SW 1271 (cell line): ENCODE measurements around the gene ZFP1.
"Not testable (repeated sequence)": the region's sequence is repeated elsewhere in the genome, so short reads cannot be mapped to it uniquely, and the experiment has no call there.

ENCODE experiments used
- DNase-seq, 2 experiments: peaks; one replicate each; lab custom pipeline; 2025; lab: John Stamatoyannopoulos, UW

The ZFP1 gene

DNA sequence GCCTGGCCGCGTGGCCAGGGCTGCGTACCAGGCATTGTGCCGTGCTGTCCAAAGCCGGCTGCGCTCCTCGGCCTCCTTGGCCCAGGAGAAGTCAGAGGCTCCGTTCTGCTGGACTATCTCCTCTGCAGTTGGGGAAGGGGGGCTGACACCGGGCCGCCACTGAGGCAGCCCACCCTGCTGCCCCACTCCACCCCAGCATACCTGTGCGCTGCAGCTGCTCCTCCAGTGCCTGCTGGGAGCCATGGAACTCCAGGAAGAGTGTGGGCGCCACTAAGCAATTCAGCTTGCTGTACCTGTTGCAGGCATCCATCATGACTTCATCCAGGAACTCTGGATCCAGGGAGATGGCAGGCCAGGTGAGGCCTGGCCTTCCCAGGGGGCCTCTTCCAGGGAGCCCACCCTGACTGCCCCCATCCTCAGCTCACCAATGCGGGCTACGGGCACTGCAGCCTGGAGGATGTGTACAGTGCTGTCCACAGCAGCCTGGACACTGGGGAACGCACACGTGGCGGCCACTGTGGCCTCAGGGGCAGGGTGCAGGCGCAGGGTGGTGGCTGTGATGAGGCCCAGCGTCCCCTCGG lies 34.7 kb upstream of the ZFP1 start:
- no peak for DNase-seq

DNA sequence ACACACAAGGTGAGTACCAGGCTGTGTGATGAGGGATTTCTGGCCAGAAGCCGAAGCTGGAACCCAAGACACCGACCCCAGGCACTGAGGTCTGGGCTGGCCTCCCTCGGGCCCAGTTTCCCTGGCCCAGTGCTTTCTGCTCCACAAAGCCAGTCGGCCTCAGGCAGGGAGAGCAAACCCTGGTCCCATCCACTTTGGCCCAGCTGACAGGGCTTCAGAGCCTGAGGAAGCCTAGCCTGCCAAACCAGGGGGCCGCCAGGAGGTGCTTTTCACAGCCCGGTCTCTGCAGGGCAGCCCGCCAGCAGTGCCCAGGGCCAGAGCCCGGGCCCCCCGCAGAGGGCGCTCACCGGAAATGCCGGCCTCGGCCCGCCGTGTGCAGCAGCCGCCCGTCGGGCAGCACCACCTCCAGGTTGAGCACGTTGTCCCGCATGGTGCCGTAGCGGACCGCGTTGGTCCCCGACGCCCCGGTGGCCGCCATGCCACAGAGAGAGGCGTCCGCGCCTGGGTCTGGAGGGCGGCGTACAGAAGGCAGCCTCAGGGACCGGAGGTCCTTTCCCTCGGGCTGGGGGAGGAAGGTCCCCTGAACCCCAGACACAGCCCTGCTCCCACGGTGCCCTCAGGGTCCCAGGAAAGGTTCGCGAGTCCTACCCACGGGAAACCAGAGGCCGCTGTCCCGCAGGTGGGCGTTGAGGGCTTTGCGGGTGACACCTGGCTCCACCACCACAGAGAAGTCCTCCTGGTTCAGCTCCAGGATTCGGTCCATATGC lies 34.0 kb upstream of the ZFP1 start:
- DNase-seq = no peak

DNA sequence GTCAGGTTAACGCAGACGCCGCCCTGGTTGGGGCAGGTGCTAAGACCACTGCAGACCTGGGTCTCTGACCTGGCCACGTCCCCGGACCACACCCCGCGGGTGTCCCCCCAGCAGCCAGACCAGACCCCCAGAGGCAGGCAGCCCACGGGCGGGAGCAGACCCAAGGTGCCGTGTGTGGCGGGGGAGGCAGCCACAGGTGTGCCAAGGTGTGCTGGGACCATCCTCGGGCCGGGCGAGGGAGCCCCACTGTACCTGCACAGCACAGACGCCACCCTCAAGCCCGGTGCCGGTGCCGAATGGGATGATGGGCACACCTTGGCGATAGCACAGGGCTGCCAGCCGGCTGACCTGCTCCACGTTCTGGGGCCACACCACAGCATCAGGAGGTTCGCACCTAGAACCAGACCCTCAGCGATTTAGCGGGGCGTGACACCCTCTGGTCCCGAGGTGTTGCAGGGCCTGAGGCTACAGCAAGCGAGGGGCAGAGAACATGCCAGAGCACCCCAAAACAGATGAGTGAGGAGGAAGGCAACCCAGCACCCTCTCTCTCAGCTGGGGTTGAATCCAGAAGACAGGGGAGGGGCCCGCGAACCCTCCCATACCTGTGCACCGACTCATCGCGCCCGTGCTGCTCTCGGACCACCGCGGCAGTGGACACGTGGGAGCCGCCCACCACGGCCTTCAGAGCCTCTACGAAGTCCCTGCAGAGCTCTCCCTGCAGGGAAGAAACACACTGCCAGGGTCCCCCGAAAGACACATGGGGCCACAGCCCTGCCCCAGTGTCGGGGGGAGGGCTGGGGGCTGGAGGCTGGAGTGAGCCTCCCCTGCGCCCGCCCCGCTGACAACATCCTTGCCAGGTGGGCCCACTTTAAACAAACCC lies 33.1 kb upstream of the ZFP1 start:
- DNase-seq = no peak

DNA sequence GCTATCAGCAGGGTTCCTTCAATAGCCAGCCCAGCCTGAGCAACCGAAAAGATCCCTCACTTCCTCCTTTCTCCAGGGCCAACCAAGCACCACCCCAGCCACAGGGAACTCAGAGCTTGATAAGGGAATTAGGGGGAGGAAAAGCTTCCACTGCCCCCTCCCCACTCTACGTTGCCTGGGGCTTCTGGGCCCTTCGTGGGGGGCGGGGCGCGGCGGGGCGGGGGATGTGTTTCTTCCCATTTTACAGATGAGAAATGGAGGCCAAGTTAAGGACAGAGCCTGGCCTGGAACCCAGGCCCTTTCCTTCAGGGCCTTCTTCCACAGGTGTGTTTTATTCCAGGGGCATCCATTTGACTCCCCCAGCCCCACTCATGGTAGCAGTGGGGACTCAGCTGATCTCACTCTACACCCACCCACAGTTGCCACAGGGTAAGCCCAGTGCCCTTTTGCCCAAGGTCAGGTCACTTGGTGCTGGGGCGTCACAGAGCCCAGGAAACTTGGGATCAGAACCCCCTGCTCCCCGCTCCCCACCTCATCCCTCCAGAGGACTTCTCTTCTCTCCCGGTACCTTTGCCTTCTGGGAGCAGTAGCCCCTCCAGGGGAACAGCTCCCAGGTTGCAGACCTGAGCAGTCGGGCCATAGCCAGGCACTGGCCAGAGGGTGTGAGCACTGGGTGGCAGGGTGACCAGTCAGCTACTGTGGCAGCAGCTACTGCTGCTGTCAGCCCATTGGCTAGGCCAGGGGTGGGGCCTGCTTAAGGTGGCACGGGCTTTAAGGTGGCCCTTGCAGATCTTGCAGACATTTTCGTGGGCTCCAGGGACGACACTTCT lies 32.0 kb upstream of the ZFP1 start, which contains the start of gene LDHD:
LDHD (minus strand) TSS at position 700 of the 830 bp plus-strand sequence; CDS start at position 640, 60 bp downstream.
- peak; percentile 43 to 68 for DNase-seq

- DNase-seq = no peak
Measured at GRCh38 chr16:75116911-75117245, 31.4 kb upstream of the ZFP1 start.

GRCh38 chr16:75118943-75119539 lies 29.3 kb upstream of the ZFP1 start:
- no peak for DNase-seq

GRCh38 chr16:75120253-75120652 lies 28.1 kb upstream of the ZFP1 start:
- DNase-seq = no peak

GRCh38 chr16:75121949-75122568 lies 26.3 kb upstream of the ZFP1 start:
- no peak for DNase-seq

GRCh38 chr16:75122609-75123008 lies 25.7 kb upstream of the ZFP1 start:
- DNase-seq = no peak

DNA sequence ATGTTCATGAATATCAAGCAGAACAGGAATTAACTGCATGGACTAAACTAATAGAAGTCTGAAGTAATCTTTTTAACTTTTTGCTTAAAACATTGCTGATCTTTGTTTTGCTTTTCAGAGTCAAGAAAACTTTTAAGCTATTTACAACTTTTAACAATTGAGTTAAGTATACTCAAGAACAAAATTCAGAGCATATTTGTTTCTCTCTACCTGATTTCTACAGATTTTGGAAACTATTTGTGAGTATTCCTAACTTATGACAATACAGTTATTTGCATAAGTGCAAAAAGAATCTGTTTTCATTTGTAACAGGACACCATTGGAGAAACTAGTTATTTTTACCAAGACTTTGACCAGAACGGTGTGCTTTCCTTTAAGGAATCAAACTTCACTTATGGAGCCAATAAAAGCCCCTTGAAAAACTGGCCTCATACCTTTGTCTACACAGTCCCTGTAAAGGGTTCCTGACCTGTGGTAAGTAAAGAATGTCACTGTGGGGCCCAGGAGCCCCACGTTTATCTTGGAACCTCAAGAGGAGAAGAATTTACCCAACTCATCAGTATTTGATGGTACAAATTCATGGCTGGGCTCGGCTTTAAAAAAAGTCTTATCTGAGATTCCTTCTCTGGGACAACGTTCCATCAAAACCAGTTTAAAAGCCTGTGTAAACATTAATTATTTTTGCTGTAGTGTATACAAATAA lies 20.5 kb upstream of the ZFP1 start:
- DNase-seq = no peak

- DNase-seq = not testable (repeated sequence)
Measured at GRCh38 chr16:75129421-75130149, 18.7 kb upstream of the ZFP1 start.

DNA sequence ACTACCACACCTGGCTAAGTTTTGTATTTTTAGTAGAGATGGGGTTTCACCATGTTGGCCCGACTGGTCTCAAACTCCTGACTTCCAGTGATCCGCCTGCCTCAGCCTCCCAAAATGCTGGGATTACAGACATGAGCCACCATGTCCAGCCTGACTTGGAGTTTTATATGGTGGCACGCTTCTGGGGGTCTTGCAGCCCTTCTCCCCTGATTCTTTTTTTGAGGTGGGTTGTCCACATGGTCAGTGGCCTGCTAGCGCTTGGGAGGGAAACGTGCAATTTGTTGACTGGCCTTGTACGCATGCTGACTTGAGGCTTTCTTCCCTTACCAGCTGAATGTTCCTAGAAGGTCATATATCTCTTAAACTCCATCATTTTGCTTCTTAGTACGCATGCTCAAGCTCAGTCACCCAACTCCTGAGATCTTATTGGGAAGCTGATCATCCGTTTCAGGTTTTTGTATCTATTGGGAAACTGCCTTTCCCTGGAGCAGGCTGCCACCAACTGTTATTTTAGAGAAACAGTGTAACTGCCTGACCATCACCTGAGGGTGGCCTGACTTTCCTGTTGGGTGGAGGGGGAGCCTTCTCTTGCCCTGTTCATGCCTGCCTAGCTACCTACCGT lies 18.1 kb upstream of the ZFP1 start:
- DNase-seq = no peak

DNA sequence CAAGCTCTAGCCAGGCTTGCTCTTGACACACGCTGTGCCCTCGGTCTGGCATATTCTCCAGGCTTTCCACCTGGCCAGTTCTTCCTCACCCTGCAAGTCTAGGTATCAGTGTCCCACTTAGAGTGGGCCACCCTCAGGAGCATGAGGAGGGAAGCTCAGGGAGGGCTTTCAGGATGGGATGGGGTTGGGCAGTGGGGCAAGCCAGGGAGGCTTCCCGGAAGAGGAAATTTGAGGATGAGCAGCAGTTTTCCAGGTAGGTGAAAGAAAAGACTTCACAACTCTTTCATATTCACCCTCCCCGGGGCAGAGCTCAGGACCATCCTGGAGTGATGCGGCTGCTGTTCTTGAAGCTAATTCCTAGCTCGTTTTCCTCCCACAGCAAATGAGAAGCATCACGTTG lies 17.2 kb upstream of the ZFP1 start:
- DNase-seq = no peak

DNA sequence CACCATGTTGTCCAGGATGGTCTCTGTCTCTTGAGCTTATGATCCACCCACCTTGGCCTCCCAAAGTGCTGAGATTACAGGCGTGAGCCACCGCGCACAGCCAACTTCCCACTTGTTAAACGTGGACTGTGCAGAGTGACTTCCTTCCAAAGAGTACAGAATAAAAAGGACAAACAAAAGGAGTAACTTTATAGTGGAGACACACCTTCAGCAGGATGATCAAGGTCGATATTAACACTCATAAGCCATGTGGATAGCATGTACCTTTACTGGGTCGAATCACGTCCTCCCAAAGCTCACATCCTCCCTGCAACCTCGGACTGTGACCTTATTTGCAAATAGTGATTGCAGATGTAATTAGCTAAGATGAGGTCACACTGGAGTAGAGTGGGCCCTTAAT lies 10.1 kb upstream of the ZFP1 start:
- DNase-seq = no peak

DNA sequence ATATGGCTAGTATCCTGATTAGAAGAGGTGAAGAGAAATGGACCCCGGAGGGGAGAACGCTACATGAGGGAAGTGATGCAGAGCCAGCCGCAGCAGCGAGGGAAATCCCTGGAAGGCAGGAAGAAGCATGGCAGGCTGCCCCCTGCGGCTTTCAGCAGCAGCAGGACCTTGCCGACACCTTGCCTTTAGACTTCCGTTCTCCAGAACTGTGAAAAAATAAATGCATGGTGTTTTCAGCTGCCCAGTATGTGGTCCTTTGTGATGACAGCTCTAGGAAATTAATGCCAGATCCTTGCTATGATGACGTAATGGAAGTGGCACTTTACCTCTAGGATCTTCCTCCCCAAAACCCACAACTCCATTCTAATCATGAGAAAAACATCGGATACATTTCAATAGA lies 9.7 kb upstream of the ZFP1 start:
- no peak for DNase-seq

DNA sequence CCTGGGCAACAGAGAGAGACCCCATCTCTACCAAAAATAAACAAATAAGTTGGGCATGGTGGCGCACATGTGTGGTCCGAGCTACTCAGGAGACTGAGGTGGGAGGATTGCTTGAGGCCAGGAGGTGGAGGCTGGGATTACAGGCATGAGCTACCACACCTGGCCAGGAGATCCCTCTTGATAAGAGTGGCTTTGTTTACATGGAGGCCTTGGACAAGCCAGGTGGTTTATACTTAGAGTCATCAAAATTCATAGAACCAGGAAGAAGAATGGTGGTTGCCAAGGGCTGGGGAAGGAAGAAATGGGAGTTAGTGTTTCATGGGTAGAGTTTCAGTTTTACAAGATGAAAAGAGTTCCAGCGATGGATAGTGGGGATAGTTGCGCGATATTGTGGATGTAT lies 8.8 kb upstream of the ZFP1 start:
- no peak for DNase-seq

DNA sequence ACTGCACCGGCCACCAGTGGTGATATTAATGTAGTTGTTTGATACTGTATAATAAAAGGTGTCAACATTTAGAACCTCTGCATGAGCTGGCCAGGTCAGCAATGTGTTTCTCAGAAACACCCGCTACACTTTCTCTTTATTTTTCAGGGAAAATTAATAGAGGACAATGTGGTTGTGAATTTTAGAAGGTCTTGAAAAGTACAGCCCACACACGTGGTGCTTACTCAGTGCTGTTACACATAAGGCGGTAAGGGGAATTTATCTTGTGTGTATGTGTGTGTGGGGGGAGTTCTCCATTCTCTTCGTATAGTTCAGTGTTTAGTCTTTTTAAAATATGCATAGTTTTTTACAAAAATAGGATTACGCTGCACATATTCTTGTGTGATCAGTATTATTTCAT lies 4.4 kb upstream of the ZFP1 start:
- DNase-seq = no peak

DNA sequence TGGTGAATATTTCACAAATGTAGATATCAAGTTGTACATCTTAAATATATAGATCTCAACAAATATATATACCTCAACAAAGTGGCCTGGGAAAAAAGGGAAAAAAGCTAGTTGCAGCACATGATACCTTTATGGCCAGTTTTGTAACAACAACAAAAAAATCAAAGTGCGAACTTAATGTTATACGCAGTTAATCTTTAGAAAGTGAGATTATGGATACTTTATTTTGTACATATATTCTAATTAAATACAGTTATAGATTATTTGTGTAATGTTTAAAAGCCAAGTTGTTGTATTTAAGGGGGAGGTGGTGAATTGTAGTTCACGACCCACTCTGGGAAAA lies 385 bp upstream of the ZFP1 start:
- DNase-seq = no peak

DNA sequence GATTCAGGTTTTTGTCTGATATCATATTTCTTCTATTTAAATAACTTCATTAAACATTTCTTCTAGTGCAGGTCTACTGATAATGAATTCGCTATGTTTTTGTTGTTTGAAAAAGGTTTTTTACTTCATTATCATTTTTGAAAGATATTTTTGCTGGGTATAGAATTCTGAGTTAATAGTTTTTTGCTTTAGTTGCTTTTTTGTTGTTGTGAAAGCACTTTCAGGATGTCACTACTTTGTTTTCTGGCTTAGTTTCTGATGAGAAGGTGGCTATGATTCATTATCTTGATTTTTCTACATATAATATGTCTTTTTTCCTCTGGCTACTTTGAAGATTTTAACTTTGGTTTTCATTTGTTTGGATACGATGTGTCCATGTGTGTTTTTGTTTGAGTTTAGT lies 3.5 kb downstream of the ZFP1 start:
- no peak for DNase-seq

- DNase-seq = no peak
Measured at GRCh38 chr16:75152635-75153034, 4.3 kb downstream of the ZFP1 start.
